ENCODE data around the gene PXDN.

The PXDN gene

GRCh38 chr2:1591978-1592907 is 152.1 kb downstream of the PXDN start:
- peak; percentile 46 for DNase-seq (ENCODE audit: low read depth)
- peak; percentile 42 for TF ChIP-seq CTCF (conservative IDR thresholded peaks at IDR 0.05; ENCODE audit: low read length)
- H3K4me3 ChIP-seq (ENCODE audit: low read length) = no peak overlapping the region

GRCh38 chr2:1591461-1591770 is 152.9 kb downstream of the PXDN start:
- DNase-seq (ENCODE audit: low read depth) = no peak
- no peak overlapping the region for H3K4me3 ChIP-seq (ENCODE audit: low read length)
- no peak for TF ChIP-seq CTCF (conservative IDR thresholded peaks at IDR 0.05; ENCODE audit: low read length)

- no peak for DNase-seq (ENCODE audit: low read depth)
- TF ChIP-seq CTCF (conservative IDR thresholded peaks at IDR 0.05; ENCODE audit: low read length) = no peak
- no peak overlapping the region for H3K4me3 ChIP-seq (ENCODE audit: low read length)
Observed at GRCh38 chr2:1590596-1591460, 153.5 kb downstream of the PXDN start.

GRCh38 chr2:1588978-1589621 is 155.2 kb downstream of the PXDN start:
- DNase-seq (ENCODE audit: low read depth) = peak; percentile 54
- 0 out of 2 replicates have a peak, but pooled peaks have one; percentile 0 for TF ChIP-seq CTCF (conservative IDR thresholded peaks at IDR 0.05; ENCODE audit: low read length)
- no peak overlapping the region for H3K4me3 ChIP-seq (ENCODE audit: low read length)

GRCh38 chr2:1588051-1588977 is 156.0 kb downstream of the PXDN start:
- no peak for TF ChIP-seq CTCF (conservative IDR thresholded peaks at IDR 0.05; ENCODE audit: low read length)
- H3K4me3 ChIP-seq (ENCODE audit: low read length) = no peak overlapping the region
- DNase-seq (ENCODE audit: low read depth) = no peak
